WTC11 (cell line): Measurements from ENCODE around the gene LPCAT1. TPM values are rescaled to one million over a fixed set of nuclear protein-coding genes. Genes with fewer than 3 reads are reported as not detected.

Experiments
- ATAC-seq: fragments of 200-7000 bp; cut with Tn5 transposase; 2 replicates; pipeline ENCODE4 v1.10.0; 2021; ENCODE audit warnings: mild to moderate bottlenecking, moderate library complexity
- CTCF ChIA-PET: fragments of 300-600 bp; sonication (Branson Sonifier 250); formaldehyde crosslinking; loops from one replicate; lab custom pipeline; 2021; ENCODE audit warnings: antibody characterized with exemption; lab: Charles Lee
- POLR2A ChIA-PET: fragments of 350-600 bp; sonication (Branson Sonifier 250); formaldehyde crosslinking; loops from one replicate; lab custom pipeline; 2021; ENCODE audit warnings: antibody characterized with exemption; lab: Charles Lee
- DNase-seq: peaks from one replicate; pipeline ENCODE4 v3.0.0; 2021; ENCODE audit warnings: low spot score
- H3K27ac Mint-ChIP-seq: 2 replicates; pipeline ENCODE4 v1.8.0; 2021; ENCODE audit warnings: mixed read lengths
- H3K27me3 Mint-ChIP-seq: 2 replicates; pipeline ENCODE4 v1.8.0; 2021; ENCODE audit warnings: low read depth, mild to moderate bottlenecking, moderate library complexity, mixed read lengths
- H3K36me3 Mint-ChIP-seq: 2 replicates; pipeline ENCODE4 v1.8.0; 2021; ENCODE audit warnings: mixed read lengths
- H3K4me1 Mint-ChIP-seq: 2 replicates; pipeline ENCODE4 v1.8.0; 2022; ENCODE audit warnings: mixed read lengths
- H3K4me3 Mint-ChIP-seq: 2 replicates; pipeline ENCODE4 v1.8.0; 2021; ENCODE audit warnings: mild to moderate bottlenecking, moderate library complexity, mixed read lengths
- H3K9me3 Mint-ChIP-seq: 2 replicates; pipeline ENCODE4 v1.8.0; 2021; ENCODE audit warnings: mixed read lengths
- ATF2 ChIP-seq: sonication (generic); formaldehyde crosslinking; IDR thresholded peaks from 2 replicates; pipeline ENCODE4 v1.8.1; 2022; ENCODE audit warnings: low read depth, missing genetic modification reagents, borderline replicate concordance
- E2F1 ChIP-seq: sonication (generic); formaldehyde crosslinking; IDR thresholded peaks from 2 replicates; pipeline ENCODE4 v1.8.0; 2022; ENCODE audit warnings: mild to moderate bottlenecking, missing genetic modification reagents
- E2F4 ChIP-seq: sonication (generic); formaldehyde crosslinking; IDR thresholded peaks from 2 replicates; pipeline ENCODE4 v1.8.1; 2022; ENCODE audit warnings: low read depth, mild to moderate bottlenecking, moderate library complexity, missing genetic modification reagents, borderline replicate concordance
- ERG ChIP-seq: fragments of 250-450 bp; sonication (Bioruptor Pico); IDR thresholded peaks from 2 replicates; pipeline ENCODE4 v1.8.0; 2021; ENCODE audit warnings: mild to moderate bottlenecking
- ETV6 ChIP-seq: sonication (generic); formaldehyde crosslinking; IDR thresholded peaks from 2 replicates; pipeline ENCODE4 v1.8.1; 2022; ENCODE audit warnings: mild to moderate bottlenecking, missing genetic modification reagents
- FOXJ3 ChIP-seq: sonication (generic); formaldehyde crosslinking; IDR thresholded peaks from 2 replicates; pipeline ENCODE4 v1.9.0; 2021; ENCODE audit warnings: missing genetic modification reagents, mild to moderate bottlenecking, borderline replicate concordance
- FOXP1 ChIP-seq: sonication (generic); formaldehyde crosslinking; IDR thresholded peaks from 2 replicates; pipeline ENCODE4 v1.8.0; 2022; ENCODE audit warnings: missing genetic modification reagents, mild to moderate bottlenecking, moderate library complexity, borderline replicate concordance
- GABPB1 ChIP-seq: sonication (generic); formaldehyde crosslinking; IDR thresholded peaks from 2 replicates; pipeline ENCODE4 v1.8.1; 2023; ENCODE audit warnings: mild to moderate bottlenecking, missing genetic modification reagents
- IRF1 ChIP-seq: sonication (generic); formaldehyde crosslinking; IDR thresholded peaks from 2 replicates; pipeline ENCODE4 v1.8.0; 2023; ENCODE audit warnings: missing genetic modification reagents
- NFATC4 ChIP-seq: fragments of 250-450 bp; sonication (Bioruptor Pico); IDR thresholded peaks from 2 replicates; pipeline ENCODE4 v1.9.0; 2021; ENCODE audit warnings: mild to moderate bottlenecking
- PREB ChIP-seq: sonication (generic); formaldehyde crosslinking; IDR thresholded peaks from 2 replicates; pipeline ENCODE4 v1.8.1; 2022; ENCODE audit warnings: mild to moderate bottlenecking, missing genetic modification reagents, moderate library complexity, borderline replicate concordance
- STAT6 ChIP-seq: sonication (generic); formaldehyde crosslinking; conservative IDR thresholded peaks from 2 replicates; pipeline ENCODE4 v1.8.1; 2023; ENCODE audit warnings: mild to moderate bottlenecking, low read depth, missing genetic modification reagents, moderate library complexity
- TP53 ChIP-seq: sonication (generic); formaldehyde crosslinking; IDR thresholded peaks from 2 replicates; pipeline ENCODE4 v1.8.1; 2023; ENCODE audit warnings: mild to moderate bottlenecking, missing genetic modification reagents
- USF2 ChIP-seq: sonication (generic); formaldehyde crosslinking; IDR thresholded peaks from 2 replicates; pipeline ENCODE4 v1.8.1; 2023; ENCODE audit warnings: mild to moderate bottlenecking, missing genetic modification reagents, moderate library complexity
- ZNF121 ChIP-seq: sonication (generic); formaldehyde crosslinking; IDR thresholded peaks from 2 replicates; pipeline ENCODE4 v1.8.0; 2023; ENCODE audit warnings: missing genetic modification reagents
- ZNF396 ChIP-seq: fragments of 250-450 bp; sonication (Bioruptor Pico); IDR thresholded peaks from 2 replicates; pipeline ENCODE4 v1.8.0; 2021; ENCODE audit warnings: mild to moderate bottlenecking, moderate library complexity, borderline replicate concordance
- ZNF416 ChIP-seq: fragments of 250-450 bp; sonication (Bioruptor Pico); IDR thresholded peaks from 2 replicates; pipeline ENCODE4 v1.9.0; 2021; ENCODE audit warnings: mild to moderate bottlenecking, inconsistent platforms
- ZNF423 ChIP-seq: fragments of 250-450 bp; sonication (Bioruptor Pico); IDR thresholded peaks from 2 replicates; pipeline ENCODE4 v2.1.2; 2022; ENCODE audit warnings: mild to moderate bottlenecking, moderate library complexity
- total RNA-seq: library from RNA; stranded (reverse); gene quantifications from 3 replicates; pipeline ENCODE4 v1.2.3, GENCODE V29; 2021

LPCAT1 gene
- total RNA-seq, 1 experiment from 2014 or later: 206 TPM

GRCh38 chr5:1564182-1564748, 40.5 kb upstream of the LPCAT1 start (continued):
- TF ChIP-seq E2F1: no peak
- TF ChIP-seq ZNF121 (CRISPR knock-in tag): no peak
- no peak for TF ChIP-seq E2F4 (CRISPR knock-in tag)
- no peak for TF ChIP-seq USF2 (CRISPR knock-in tag)
- no peak for TF ChIP-seq TP53
- no peak for TF ChIP-seq ERG

- peaks cover 26% of the 10 kb centered on the region for H3K9me3 Mint-ChIP-seq
- ChIA-PET CTCF (interaction anchor here (1.0 to 2.0 kb wide), 2 partner anchors 30 to 82 kb away, joined by 3 to 11 read pairs; no protein-coding TSS in a partner anchor), POLR2A (no interaction called here)
- no peak for DNase-seq
- H3K27me3 Mint-ChIP-seq: no peaks in the 10 kb centered on the region
- H3K36me3 Mint-ChIP-seq: no peaks in the 10 kb centered on the region
- no peaks in the 10 kb centered on the region for H3K4me1 Mint-ChIP-seq
- no peak overlapping the region for H3K27ac Mint-ChIP-seq
- no peak for ATAC-seq
- H3K4me3 Mint-ChIP-seq: no peak overlapping the region
- no peak for TF ChIP-seq ZNF416 (CRISPR knock-in tag)
- TF ChIP-seq NFATC4 (CRISPR knock-in tag): no peak
- TF ChIP-seq GABPB1 (CRISPR knock-in tag): no peak
- no peak for TF ChIP-seq ATF2 (CRISPR knock-in tag)
- no peak for TF ChIP-seq FOXJ3 (CRISPR knock-in tag)
- TF ChIP-seq STAT6 (CRISPR knock-in tag): no peak
- TF ChIP-seq FOXP1 (CRISPR knock-in tag): no peak
Observed at GRCh38 chr5:1563617-1564181, 39.9 kb upstream of the LPCAT1 start.

GRCh38 chr5:1563051-1563461, 39.3 kb upstream of the LPCAT1 start:
- TF ChIP-seq ZNF423: no peak
- TF ChIP-seq PREB (CRISPR knock-in tag): no peak
- no peak for TF ChIP-seq ETV6
- no peak for TF ChIP-seq ZNF396
- no peak for TF ChIP-seq IRF1
- H3K9me3 Mint-ChIP-seq: peaks cover 26% of the 10 kb centered on the region
- H3K27ac Mint-ChIP-seq: no peak overlapping the region
- ChIA-PET POLR2A (no interaction called here), CTCF (interaction anchor here (1.0 kb wide), 1 partner anchor 31 kb away, joined by 3 read pairs; no protein-coding TSS in a partner anchor)
- no peak overlapping the region for H3K4me3 Mint-ChIP-seq
- DNase-seq (no peak), ATAC-seq (no peak)
- H3K4me1 Mint-ChIP-seq: no peaks in the 10 kb centered on the region
- no peaks in the 10 kb centered on the region for H3K27me3 Mint-ChIP-seq
- no peaks in the 10 kb centered on the region for H3K36me3 Mint-ChIP-seq
